CD4-positive, alpha-beta T cell treated with Interleukin-6 at 100 ng/mL for 8 hours (primary cell): ENCODE data around the gene WSB1.
A peak's percentile ranks its signal among the peaks of the same experiment; 100 is the strongest.
"Not testable (repeated sequence)": the region's sequence is repeated elsewhere in the genome, so short reads cannot be mapped to it uniquely, and the experiment has no call there.

ENCODE experiments used
- DNase-seq: peaks from one replicate; pipeline ENCODE4 v3.0.0-alpha.2; 2020; ENCODE audit warnings: mixed read lengths, low spot score

The WSB1 gene

GRCh38 chr17:27293898-27294688, at the start of gene WSB1:
WSB1 (plus strand) TSS chr17:27294114; CDS start chr17:27294396, 282 bp downstream.
- peak; percentile 92 for DNase-seq

DNA sequence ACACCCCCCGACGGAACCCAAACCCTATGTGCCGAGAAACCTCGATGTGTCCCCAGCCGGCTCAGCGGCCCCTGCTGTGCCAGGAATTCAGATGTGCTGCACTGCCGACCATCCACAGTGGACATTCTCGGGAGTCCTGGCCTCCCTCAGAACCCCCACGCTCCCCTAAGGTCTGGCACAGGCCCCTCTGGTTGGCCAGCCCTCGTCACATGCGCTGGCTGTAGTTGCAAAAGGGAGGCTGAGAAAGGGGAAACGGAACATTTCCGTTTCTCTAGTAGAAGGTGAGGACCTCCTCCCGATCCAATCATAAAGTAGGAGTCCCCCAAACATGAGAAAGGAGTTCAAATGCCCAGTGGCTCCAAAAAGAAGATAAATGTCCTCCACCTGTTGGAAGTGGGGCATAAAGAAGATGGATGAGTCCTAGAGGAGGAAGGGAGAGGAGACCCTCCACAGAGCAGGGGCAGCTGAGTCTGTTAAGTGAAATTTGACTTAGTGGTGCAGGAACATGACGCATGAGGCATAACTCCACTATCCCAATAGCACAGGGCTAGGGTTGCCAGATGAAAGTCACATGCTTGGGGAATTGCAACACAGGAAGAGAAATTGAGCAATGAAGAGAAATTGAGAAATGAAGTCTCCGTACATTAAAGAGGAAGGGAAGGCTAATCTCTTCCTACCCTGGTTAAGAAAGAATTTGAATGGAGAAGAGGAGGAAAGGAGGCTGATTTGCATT, 49.3 kb upstream of the WSB1 start:
- DNase-seq = no peak

GRCh38 chr17:27245230-27245696, 48.7 kb upstream of the WSB1 start:
- peak; percentile 33 for DNase-seq

DNA sequence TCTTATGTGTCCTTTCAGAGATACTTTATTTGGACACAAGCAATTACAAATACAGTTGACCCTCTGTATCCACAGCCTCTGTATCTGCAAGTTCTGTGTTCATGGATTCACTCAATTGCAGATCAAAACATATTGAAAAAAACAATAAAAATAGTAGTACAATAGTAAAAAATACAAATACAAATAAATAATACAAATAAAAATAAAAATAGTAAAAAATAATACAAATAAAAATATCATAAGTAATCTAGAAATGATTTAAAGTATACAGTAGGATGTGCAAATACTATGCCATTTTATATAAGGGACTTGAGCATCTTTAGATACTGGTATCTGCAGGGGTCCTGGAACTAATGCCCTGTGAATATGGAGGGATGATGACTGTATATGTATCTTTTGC, 47.4 kb upstream of the WSB1 start:
- no peak for DNase-seq

GRCh38 chr17:27247071-27247957, 46.6 kb upstream of the WSB1 start:
- no peak for DNase-seq

DNA sequence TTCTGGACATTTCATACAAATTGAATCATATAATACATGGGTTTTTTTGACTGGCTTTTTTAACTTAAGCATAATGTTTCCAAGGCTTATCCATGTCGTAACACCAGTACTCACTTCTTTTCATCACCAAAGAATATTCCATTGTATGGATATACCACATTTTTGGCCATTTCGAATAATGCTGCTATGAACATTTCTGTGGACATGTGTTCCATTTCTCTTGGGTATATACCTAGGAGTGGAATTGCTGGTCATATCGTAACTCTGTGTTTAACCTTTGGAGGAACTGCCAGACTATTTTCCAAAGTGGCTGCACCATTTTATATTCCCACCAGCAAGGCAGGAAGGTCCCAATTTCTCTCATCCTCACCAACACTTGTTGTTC, 46.0 kb upstream of the WSB1 start:
- no peak for DNase-seq

DNA sequence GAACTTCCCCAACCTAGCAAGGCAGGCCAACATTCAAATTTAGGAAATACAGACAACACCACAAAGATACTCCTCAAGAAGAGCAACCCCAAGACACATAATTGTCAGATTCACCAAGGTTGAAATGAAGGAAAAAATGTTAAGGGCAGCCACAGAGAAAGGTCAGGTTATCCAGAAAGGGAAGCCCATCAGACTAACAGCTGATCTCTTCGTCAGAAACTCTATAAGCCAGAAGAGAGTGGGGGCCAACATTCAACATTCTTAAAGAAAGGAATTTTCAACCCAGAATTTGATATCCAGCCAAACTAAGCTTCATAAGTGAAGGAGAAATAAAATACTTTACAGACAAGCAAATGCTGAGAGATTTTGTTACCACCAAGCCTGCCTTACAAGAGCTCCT, 43.1 kb upstream of the WSB1 start:
- not testable (repeated sequence) for DNase-seq

DNA sequence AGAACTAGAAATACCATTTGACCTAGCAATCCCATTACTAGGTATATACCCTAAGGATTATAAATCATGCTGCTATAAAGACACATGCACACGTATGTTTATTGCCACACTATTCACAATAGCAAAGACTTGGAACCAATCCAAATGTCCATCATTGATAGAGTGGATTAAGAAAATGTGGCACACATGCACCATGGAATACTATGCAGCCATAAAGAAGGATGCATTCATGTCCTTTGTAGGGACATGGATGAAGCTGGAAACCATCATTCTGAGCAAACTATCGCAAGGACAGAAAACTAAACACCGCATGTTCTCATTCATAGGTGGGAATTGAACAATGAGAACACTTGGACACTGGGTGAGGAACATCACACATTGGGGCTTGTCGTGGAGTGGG, 39.1 kb upstream of the WSB1 start:
- DNase-seq = not testable (repeated sequence)

- no peak for DNase-seq
Observed at GRCh38 chr17:27256225-27257030, 37.5 kb upstream of the WSB1 start.

- no peak for DNase-seq
Observed at GRCh38 chr17:27257031-27257357, 36.9 kb upstream of the WSB1 start.

GRCh38 chr17:27259356-27259755, 34.6 kb upstream of the WSB1 start:
- DNase-seq = no peak

DNA sequence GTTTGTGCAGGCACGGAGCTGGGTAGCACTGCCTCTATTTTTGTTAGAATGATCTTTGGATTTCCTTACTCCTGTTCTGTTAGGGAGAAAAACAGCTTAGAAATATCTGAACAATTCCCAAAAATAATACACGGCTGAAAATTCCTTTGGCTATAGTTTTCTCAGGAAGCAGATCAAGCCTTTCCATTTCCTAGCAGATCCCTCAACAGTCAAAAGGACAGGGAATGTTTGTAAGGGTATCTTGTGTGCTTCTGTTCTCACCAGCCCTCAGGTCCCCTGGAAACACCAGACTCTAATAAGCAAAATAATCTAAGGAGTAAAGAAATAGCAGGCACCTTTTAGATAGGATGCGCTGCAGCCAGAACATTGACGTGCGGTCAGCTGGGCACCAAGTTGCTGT, 30.5 kb upstream of the WSB1 start:
- DNase-seq = no peak

DNA sequence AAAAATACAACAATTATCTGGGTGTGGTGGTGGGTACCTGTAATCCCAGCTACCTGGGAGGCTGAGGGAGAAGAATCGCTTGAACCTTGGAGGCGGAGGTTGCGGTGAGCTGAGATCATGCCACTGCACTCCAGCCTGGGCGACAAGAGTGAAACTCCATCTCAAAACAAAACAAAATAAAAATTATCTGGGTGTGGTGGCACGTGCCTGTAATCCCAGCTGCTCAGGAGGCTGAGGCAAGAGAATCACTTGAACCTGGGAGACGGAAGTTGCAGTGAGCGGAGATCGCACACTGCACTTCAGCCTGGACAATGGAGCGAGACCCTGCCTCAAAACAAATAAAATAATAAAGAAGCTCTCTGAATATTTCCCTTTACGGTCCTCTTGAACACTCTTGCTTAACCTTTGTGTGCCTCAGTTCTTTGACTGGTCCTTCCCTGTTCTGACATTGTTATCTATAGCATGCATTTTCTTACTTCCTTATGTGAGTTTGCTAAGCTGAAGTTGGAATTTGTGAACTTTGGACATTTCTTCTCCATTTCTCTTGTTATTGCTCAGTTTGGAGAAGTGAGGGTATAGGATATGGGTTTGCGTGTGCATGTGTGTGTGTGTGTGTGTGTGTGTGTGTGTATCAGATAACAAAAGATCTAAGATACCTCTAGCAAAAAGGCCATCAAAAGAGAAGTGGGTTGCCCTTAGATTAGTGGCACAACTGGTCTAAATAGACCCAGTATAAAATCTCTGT, 29.7 kb upstream of the WSB1 start:
- DNase-seq = no peak

DNA sequence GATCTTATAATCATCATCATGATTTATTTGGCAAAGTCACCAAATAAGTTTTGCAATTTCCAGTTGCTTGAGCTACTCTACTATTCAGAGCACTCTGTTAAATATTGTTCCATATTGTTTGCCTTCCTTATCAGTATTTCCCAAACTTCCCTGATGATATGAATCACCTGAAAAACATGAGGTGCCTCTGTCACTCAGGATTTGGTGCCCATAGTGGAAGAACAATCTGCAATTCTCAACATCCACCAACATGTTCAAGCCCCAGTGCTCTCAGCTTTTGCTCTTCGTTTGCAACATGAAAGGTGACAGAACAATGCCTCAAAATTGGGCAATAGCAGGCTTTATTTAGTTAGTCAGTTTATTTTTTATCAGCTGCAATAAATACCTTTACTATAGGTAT, 28.6 kb upstream of the WSB1 start:
- no peak for DNase-seq

- DNase-seq = no peak
Observed at GRCh38 chr17:27266228-27266627, 27.7 kb upstream of the WSB1 start.

DNA sequence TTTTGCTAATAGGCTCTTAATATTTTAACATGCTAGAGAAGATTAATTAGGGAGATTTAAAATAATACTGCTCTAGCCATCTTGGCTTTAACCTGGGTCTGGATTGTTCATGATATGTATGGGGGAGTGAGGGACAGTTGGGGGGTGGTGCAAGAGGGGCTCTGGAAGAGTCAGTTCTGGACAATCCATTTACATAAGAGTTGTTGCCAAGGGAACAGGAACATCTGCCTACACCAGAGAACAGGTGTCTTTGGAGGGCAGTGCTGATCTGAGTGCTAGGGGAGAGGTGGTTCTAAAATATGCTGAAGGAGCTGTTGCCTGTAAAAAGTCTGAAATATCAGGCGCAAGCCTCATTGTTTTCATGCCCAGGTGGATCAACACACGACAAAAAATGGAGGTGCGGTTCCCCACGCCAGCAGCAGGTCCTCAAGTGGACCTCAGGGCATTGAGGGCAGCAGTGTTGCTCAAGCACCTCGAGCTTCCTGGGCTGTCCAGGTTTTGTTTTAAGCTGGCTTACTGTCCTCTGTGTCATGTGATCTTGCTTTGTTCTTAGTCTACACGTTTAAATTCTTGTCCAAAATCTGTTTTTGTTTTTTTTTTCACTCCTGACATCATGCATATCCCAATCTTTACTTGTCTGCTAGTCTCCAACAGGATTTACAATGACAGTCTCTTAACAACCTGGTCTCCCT, 25.4 kb upstream of the WSB1 start:
- no peak for DNase-seq

GRCh38 chr17:27269201-27269600, 24.7 kb upstream of the WSB1 start:
- DNase-seq = no peak

DNA sequence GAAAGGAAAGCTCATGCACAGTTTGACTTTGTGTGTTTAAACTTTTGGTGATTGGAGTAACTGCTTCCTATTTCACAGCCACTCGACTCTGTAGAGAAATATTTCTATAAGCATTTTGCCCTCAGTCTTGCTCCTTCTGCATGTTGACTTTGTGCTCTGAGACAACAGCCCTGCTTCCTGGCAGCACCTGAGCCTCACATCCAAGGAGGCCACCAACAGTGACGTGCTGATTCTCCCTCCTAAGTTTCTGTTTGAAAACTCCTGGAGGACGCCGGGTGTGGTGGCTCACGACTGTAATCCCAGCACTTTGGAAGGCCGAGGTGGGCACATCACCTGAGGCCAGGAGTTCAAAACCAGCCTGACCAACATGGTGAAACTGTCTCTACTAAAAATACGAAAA, 23.9 kb upstream of the WSB1 start:
- no peak for DNase-seq

DNA sequence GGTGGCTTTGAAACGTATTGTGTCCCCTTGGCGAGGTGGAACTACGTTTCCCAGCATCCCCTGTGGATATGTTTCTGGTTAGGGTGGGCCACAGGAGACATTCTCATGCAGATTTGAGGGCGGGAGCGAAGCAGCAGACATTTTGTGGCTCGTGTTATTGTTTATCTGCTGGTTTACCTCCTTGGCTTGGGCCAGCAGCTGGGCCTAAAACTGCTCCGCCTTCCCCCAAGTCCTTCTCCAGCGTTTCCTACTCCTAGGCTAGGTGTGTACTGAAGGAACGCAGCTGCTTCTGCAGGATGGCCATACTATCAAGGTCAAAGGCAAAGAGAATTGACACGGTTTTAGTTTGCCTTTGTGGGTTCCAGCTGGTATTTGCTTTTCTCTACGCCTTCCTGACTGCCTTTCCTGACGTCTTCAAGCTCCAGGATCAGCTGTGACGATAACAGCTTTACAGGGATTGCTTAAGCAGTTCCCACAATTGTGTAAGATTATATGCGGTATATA, 17.2 kb upstream of the WSB1 start:
- DNase-seq = no peak

GRCh38 chr17:27279132-27279531, 14.8 kb upstream of the WSB1 start:
- not testable (repeated sequence) for DNase-seq
